ENCODE measurements around the gene VPS8. TPM values are rescaled to one million over a fixed set of nuclear protein-coding genes. Genes with fewer than 3 reads are reported as not detected.

VPS8 gene
- total and polyA plus RNA-seq, 2 of the 8 experiments (the other 6 are each of a cell fraction or from before 2014, with no cell fraction given), result 13.0 to 41.0 TPM

DNA sequence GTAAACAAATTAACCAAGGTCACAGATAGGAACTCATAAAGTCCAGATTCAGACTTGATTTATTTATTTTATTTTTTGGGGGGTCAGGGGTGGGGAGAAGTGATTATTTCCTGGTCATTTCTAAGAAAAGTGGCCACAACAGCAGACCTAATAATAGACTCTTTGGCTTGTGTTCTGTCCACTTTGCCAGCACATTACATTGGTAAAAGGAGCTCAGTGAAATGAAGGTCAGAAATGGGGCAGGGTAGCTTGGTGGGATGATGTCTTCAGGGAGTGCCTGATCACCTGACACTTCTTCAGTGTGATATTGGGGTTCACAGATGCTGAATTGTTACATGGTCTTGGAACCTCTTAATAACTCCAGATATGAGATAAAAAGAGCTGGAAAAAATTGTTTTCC is 10.1 kb downstream of the VPS8 start:
- Histone ChIP-seq H2BK5ac (ENCODE audit: low read depth, low read length) (no peak overlapping the region), H4K8ac (ENCODE audit: extremely low read depth, insufficient read depth, low read length) (no peak overlapping the region), H2BK120ac (replicated peaks; ENCODE audit: low read depth, low read length) (no peak overlapping the region), H2BK12ac (ENCODE audit: low read depth, low read length) (no peak overlapping the region), H3K56ac (replicated peaks; ENCODE audit: insufficient read length, low read depth, low read length) (no peak overlapping the region), H3K4me1 (replicated peaks in 1 of 4; ENCODE audit: control insufficient read depth in 3 of 4, insufficient read depth in 4 of 4, low read length in 3 of 4) (no peaks in the 10 kb centered on the region), H3K79me2 (ENCODE audit: control insufficient read depth in 1 of 2, insufficient read depth in 2 of 2, low read length in 2 of 2) (no peaks in the 10 kb centered on the region), H2AFZ (ENCODE audit: low read length) (no peak overlapping the region), H3K18ac (ENCODE audit: extremely low read depth, low read length) (no peak overlapping the region), H3K14ac (ENCODE audit: insufficient read length) (no peak overlapping the region), H4K5ac (ENCODE audit: insufficient read length, low read depth, low read length) (no peak overlapping the region), H3K9me3 (ENCODE audit: insufficient read depth in 2 of 2, low read depth in 1 of 2, low read length in 1 of 2) (no peaks in the 10 kb centered on the region), H3K4me3 (ENCODE audit: extremely low read depth in 1 of 4, insufficient read depth in 2 of 4, low read depth in 3 of 4, low read length in 4 of 4) (no peak overlapping the region), H2BK20ac (ENCODE audit: low read length) (no peak overlapping the region), H3K4me2 (ENCODE audit: insufficient read depth in 1 of 2, low read depth in 2 of 2, low read length in 2 of 2) (no peak overlapping the region), H3K9ac (replicated peaks in 1 of 4; ENCODE audit: extremely low read depth in 1 of 4, low read depth in 3 of 4, low read length in 3 of 4) (no peak overlapping the region), H3K79me1 (ENCODE audit: low read depth, low read length) (no peaks in the 10 kb centered on the region), H2AK5ac (ENCODE audit: low read depth, low read length) (no peak overlapping the region), H3K4ac (replicated peaks; ENCODE audit: insufficient read length, low read depth, low read length) (no peak overlapping the region), H3K27ac (ENCODE audit: low read depth, low read length) (no peak overlapping the region), H3K23me2 (ENCODE audit: low read depth, low read length) (no peaks in the 10 kb centered on the region), H4K91ac (replicated peaks; ENCODE audit: insufficient read length, low read length) (no peak overlapping the region), H4K20me1 (replicated peaks in 1 of 2; ENCODE audit: control insufficient read depth in 1 of 2, insufficient read depth in 2 of 2, low read length in 2 of 2) (no peaks in the 10 kb centered on the region), H3K27me3 (replicated peaks in 1 of 4; ENCODE audit: control insufficient read depth in 3 of 4, extremely low read depth in 1 of 4, insufficient read depth in 3 of 4, low read length in 3 of 4) (no peaks in the 10 kb centered on the region), H2BK15ac (ENCODE audit: low read length) (no peak overlapping the region), H3K36me3 (ENCODE audit: control insufficient read depth in 2 of 4, insufficient read depth in 4 of 4, low read length in 3 of 4) (peaks cover 0 to 2% (median 0%) of the 10 kb centered on the region in 4 experiments; a peak in 2 of 8 replicates), H3K23ac (ENCODE audit: insufficient read length) (no peak overlapping the region)
- DNase-seq (ENCODE audit: low read depth in 1 of 2, low spot score in 2 of 2) (no peak), FAIRE-seq (no peak)
- TF ChIP-seq KDM4A (IDR thresholded peaks at IDR 0.05; ENCODE audit: low read depth, low read length, severe bottlenecking), result no peak
- TF ChIP-seq EZH2 (IDR thresholded peaks at IDR 0.05; ENCODE audit: low read depth, low read length, severe bottlenecking), result no peak
- no peak for TF ChIP-seq EGR1 (IDR thresholded peaks at IDR 0.05; ENCODE audit: borderline replicate concordance, low read depth, low read length)
- no peak for TF ChIP-seq MAFK (IDR thresholded peaks at IDR 0.05; ENCODE audit: low read depth, low read length)
- no peak for TF ChIP-seq BRCA1 (IDR thresholded peaks at IDR 0.05; ENCODE audit: low read depth, low read length)
- no peak for TF ChIP-seq CHD2 (IDR thresholded peaks at IDR 0.05; ENCODE audit: low read length)
- no peak for TF ChIP-seq CREB1 (IDR thresholded peaks at IDR 0.05)
- TF ChIP-seq, protein P1, sequence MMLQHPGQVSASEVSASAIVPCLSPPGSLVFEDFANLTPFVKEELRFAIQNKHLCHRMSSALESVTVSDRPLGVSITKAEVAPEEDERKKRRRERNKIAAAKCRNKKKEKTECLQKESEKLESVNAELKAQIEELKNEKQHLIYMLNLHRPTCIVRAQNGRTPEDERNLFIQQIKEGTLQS (IDR thresholded peaks at IDR 0.05; ENCODE audit: insufficient read depth, low read depth, low read length), result no peak
- no peak for TF ChIP-seq TCF12 (IDR thresholded peaks at IDR 0.05; ENCODE audit: low read depth, low read length)
- no peak for TF ChIP-seq POU5F1 (IDR thresholded peaks at IDR 0.05; ENCODE audit: low read depth, low read length)
- no peak for TF ChIP-seq FOSL1 (IDR thresholded peaks at IDR 0.05; ENCODE audit: insufficient read depth, low read depth, low read length)
- no peak for TF ChIP-seq BACH1 (IDR thresholded peaks at IDR 0.05; ENCODE audit: low read length)
- TF ChIP-seq, protein P2, sequence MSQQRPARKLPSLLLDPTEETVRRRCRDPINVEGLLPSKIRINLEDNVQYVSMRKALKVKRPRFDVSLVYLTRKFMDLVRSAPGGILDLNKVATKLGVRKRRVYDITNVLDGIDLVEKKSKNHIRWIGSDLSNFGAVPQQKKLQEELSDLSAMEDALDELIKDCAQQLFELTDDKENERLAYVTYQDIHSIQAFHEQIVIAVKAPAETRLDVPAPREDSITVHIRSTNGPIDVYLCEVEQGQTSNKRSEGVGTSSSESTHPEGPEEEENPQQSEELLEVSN (IDR thresholded peaks at IDR 0.05), result no peak
- no peak for TF ChIP-seq SRF (IDR thresholded peaks at IDR 0.05; ENCODE audit: low read depth, low read length)
- no peak for TF ChIP-seq NRF1 (IDR thresholded peaks at IDR 0.05; ENCODE audit: low read depth, low read length)
- TF ChIP-seq SP2 (IDR thresholded peaks at IDR 0.05; ENCODE audit: low read length), result no peak
- CTCF ChIA-PET (ENCODE audit: partially characterized antibody), result interaction anchor here (0.9 to 1.7 kb wide), 4 partner anchors 9 to 354 kb away, joined by 3 to 6 read pairs (median 4); partner anchors contain the start of gene EPHB3
- POLR2A ChIA-PET (ENCODE audit: partially characterized antibody), result no interaction called here
